Keratinocyte (primary cell): ENCODE measurements around the gene CYP19A1. TPM values are rescaled to one million over a fixed set of nuclear protein-coding genes. Genes with fewer than 3 reads are reported as not detected.

Experiments used
- DNase-seq: peaks from one replicate; pipeline ENCODE4 v3.0.0-alpha.2; 2011; ENCODE audit warnings: low read depth, missing footprints, low spot score
- FAIRE-seq: peaks from 2 replicates; lab custom pipeline; 2011; peaks lifted over from hg19 to GRCh38; lab: Jason Lieb, UNC
- H2AFZ ChIP-seq: 2 replicates; pipeline ENCODE4 v1.6.0; 2012; ENCODE audit warnings: low read length, control low read depth, inconsistent platforms; ENCODE audit not compliant: control insufficient read depth
- H3K27ac ChIP-seq: 2 replicates; pipeline ENCODE4 v1.5.1; 2011; ENCODE audit warnings: low read length; ENCODE audit not compliant: control insufficient read depth, insufficient read depth
- H3K27me3 ChIP-seq: 3 replicates; pipeline ENCODE4 v1.6.0; 2011; ENCODE audit warnings: low read length; ENCODE audit not compliant: control insufficient read depth, insufficient read depth; ENCODE audit errors: extremely low read depth
- H3K36me3 ChIP-seq, 2 experiments: 2 replicates in 1 of 2; 3 replicates in 1 of 2; pipeline ENCODE4 v1.5.1; 2011; ENCODE audit warnings: low read length in 2 of 2, mild to moderate bottlenecking in 1 of 2; ENCODE audit not compliant: control insufficient read depth in 2 of 2, insufficient read depth in 2 of 2; ENCODE audit errors: extremely low read depth in 1 of 2
- H3K4me1 ChIP-seq: 3 replicates; pipeline ENCODE4 v1.5.1; 2011; ENCODE audit warnings: low read length; ENCODE audit not compliant: control insufficient read depth, insufficient read depth; ENCODE audit errors: extremely low read depth
- H3K4me2 ChIP-seq: 3 replicates; pipeline ENCODE4 v1.6.0; 2011; ENCODE audit warnings: low read depth, low read length; ENCODE audit not compliant: control insufficient read depth, insufficient read depth; ENCODE audit errors: extremely low read depth
- H3K4me3 ChIP-seq, 3 experiments: fragments of 200-600 bp in 1 of 3; sonication (generic) in 1 of 3; 2 replicates in 2 of 3; 3 replicates in 1 of 3; pipeline ENCODE4 v1.5.1; 2011 to 2016; ENCODE audit warnings: low read length in 3 of 3, mild to moderate bottlenecking in 3 of 3, control low read depth in 2 of 3, inconsistent platforms in 1 of 3, low read depth in 1 of 3, mixed read lengths in 1 of 3, mixed run types in 1 of 3, moderate library complexity in 1 of 3; ENCODE audit not compliant: control insufficient read depth in 2 of 3, insufficient read depth in 2 of 3; ENCODE audit errors: extremely low read depth in 1 of 3
- H3K79me2 ChIP-seq: 2 replicates; pipeline ENCODE4 v1.6.0; 2012; ENCODE audit warnings: low read length; ENCODE audit not compliant: control insufficient read depth, insufficient read depth
- H3K9ac ChIP-seq: 3 replicates; pipeline ENCODE4 v1.6.0; 2011; ENCODE audit warnings: low read length; ENCODE audit not compliant: control insufficient read depth, insufficient read depth; ENCODE audit errors: extremely low read depth
- H3K9me1 ChIP-seq: 3 replicates; pipeline ENCODE4 v1.6.0; 2011; ENCODE audit warnings: low read length; ENCODE audit not compliant: control insufficient read depth, insufficient read depth; ENCODE audit errors: extremely low read depth
- H3K9me3 ChIP-seq: 2 replicates; pipeline ENCODE4 v1.5.1; 2012; ENCODE audit warnings: low read depth, low read length; ENCODE audit not compliant: control insufficient read depth
- H4K20me1 ChIP-seq: 3 replicates; pipeline ENCODE4 v1.6.0; 2011; ENCODE audit warnings: low read length; ENCODE audit not compliant: control insufficient read depth, insufficient read depth; ENCODE audit errors: extremely low read depth
- EZH2 ChIP-seq: IDR thresholded peaks from one replicate; pipeline ENCODE4 v1.6.1; 2012; ENCODE audit warnings: inconsistent platforms, mild to moderate bottlenecking, low read length, moderate library complexity
- dilution Hi-C: fragments of 300-500 bp; cut with MboI; formaldehyde crosslinking; loops from one replicate; pipeline ENCODE4 v1.7.0; 2020; ENCODE audit warnings: low sequenced_read_pairs; ENCODE audit not compliant: extremely low pct_ligation_motif_present
- polyA plus RNA-seq, 5 experiments: library from polyadenylated mRNA; depleted of rRNA in 3 of 5; stranded (reverse) in 3 of 5; stranded (forward) in 1 of 5; unstranded in 1 of 5; fragments of >200 nt; gene quantifications; 1 replicate in 1 of 5; 2 replicates in 3 of 5; 3 replicates in 1 of 5; pipeline versions ENCODE4 v1.2.1 to v1.2.3, GENCODE V29; 2011 to 2012; ENCODE audit warnings: missing spikeins in 2 of 5, low read depth in 1 of 5, low replicate concordance in 1 of 5
- TF ChIP-seq, protein P1 (sequence below), 3 experiments: IDR thresholded peaks in 1 of 3; conservative IDR thresholded peaks in 1 of 3; optimal IDR thresholded peaks in 1 of 3; 2 replicates in 2 of 3; 3 replicates in 1 of 3; pipeline versions ENCODE3 to v1.5.1; 2011; ENCODE audit warnings: low read length in 3 of 3, mild to moderate bottlenecking in 3 of 3, moderate library complexity in 2 of 3, control low read depth in 1 of 3, inconsistent platforms in 1 of 3; ENCODE audit not compliant: insufficient read depth in 2 of 3; ENCODE audit errors: extremely low read depth in 1 of 3

Gene CYP19A1
- polyA plus RNA-seq, 1 donor (not counting 4 experiments of a cell fraction or from before 2014, with no cell fraction given) = not detected

DNA sequence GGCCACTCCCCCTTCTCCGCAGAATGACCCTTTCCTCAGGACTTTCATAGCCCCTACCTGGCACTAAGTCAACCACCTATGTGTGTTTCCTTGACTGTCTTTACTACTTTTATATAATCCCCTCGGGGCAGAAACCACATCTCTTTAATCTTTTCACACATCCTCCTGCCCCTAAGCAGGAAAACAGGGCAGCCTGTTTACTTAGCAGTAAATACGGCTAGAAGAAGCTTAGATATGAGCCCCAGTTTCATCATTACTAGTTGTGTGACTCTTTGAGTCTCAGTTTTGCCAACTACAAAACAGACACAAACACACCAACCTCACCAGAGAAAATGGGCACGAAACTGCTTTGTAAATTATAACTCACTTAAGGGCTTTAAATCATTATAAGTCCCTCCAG lies 98.3 kb downstream of the CYP19A1 start:
- dilution Hi-C loops = no loop called here
- H2AFZ ChIP-seq = no peak overlapping the region
- no peak for TF ChIP-seq EZH2
- TF ChIP-seq, protein P1, sequence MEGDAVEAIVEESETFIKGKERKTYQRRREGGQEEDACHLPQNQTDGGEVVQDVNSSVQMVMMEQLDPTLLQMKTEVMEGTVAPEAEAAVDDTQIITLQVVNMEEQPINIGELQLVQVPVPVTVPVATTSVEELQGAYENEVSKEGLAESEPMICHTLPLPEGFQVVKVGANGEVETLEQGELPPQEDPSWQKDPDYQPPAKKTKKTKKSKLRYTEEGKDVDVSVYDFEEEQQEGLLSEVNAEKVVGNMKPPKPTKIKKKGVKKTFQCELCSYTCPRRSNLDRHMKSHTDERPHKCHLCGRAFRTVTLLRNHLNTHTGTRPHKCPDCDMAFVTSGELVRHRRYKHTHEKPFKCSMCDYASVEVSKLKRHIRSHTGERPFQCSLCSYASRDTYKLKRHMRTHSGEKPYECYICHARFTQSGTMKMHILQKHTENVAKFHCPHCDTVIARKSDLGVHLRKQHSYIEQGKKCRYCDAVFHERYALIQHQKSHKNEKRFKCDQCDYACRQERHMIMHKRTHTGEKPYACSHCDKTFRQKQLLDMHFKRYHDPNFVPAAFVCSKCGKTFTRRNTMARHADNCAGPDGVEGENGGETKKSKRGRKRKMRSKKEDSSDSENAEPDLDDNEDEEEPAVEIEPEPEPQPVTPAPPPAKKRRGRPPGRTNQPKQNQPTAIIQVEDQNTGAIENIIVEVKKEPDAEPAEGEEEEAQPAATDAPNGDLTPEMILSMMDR (optimal IDR thresholded peaks at IDR 0.05 in 1 of 3, IDR thresholded peaks at IDR 0.05 in 1 of 3, conservative IDR thresholded peaks at IDR 0.05 in 1 of 3; ENCODE audit: extremely low read depth in 1 of 3, insufficient read depth in 2 of 3, low read length in 3 of 3) = no peak
- no peaks in the 10 kb centered on the region for H3K9me3 ChIP-seq
- no peaks in the 10 kb centered on the region for H3K79me2 ChIP-seq
- no peaks in the 10 kb centered on the region for H3K9me1 ChIP-seq
- no peaks in the 10 kb centered on the region for H4K20me1 ChIP-seq
- H3K27ac ChIP-seq = no peak overlapping the region
- no peak overlapping the region for H3K4me2 ChIP-seq
- no peaks in the 10 kb centered on the region for H3K36me3 ChIP-seq
- H3K9ac ChIP-seq = no peak overlapping the region
- no peaks in the 10 kb centered on the region for H3K4me1 ChIP-seq
- no peak for DNase-seq
- FAIRE-seq = no peak
- H3K27me3 ChIP-seq = peaks cover 13% of the 10 kb centered on the region
- H3K4me3 ChIP-seq = no peak overlapping the region

DNA sequence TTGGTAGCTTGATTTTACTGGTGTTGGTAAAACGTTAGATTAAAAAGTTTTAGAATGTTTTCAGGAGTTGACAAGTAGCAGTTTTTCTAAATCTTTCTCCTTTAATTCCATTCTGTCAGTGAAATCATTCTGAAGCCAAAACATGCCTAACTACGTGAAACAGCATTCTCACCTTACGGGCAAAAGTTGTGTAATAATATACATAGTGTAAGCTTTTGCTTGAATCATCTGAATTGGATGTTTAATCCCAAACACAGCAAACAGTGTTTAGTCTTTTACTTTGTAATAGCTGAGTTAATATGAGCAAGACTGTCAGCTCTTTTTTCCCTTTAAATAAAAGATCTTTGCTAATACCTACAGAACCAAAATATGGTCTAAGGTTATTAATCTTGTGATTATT lies 100.6 kb downstream of the CYP19A1 start:
- FAIRE-seq = no peak
- dilution Hi-C loops = no loop called here
- H2AFZ ChIP-seq = no peak overlapping the region

More for the DNA sequence above, 100.6 kb downstream of the CYP19A1 start:
- Histone ChIP-seq H4K20me1 (no peaks in the 10 kb centered on the region), H3K27ac (no peak overlapping the region), H3K9me3 (no peaks in the 10 kb centered on the region), H3K36me3 (no peaks in the 10 kb centered on the region), H3K4me2 (no peak overlapping the region), H3K9ac (no peak overlapping the region), H3K4me3 (no peak overlapping the region), H3K27me3 (peaks cover 20% of the 10 kb centered on the region), H3K9me1 (no peaks in the 10 kb centered on the region), H3K79me2 (no peaks in the 10 kb centered on the region), H3K4me1 (no peaks in the 10 kb centered on the region)
- no peak for DNase-seq
- TF ChIP-seq, protein P1 (optimal IDR thresholded peaks at IDR 0.05 in 1 of 3, IDR thresholded peaks at IDR 0.05 in 1 of 3, conservative IDR thresholded peaks at IDR 0.05 in 1 of 3; ENCODE audit: extremely low read depth in 1 of 3, insufficient read depth in 2 of 3, low read length in 3 of 3) = no peak
- TF ChIP-seq EZH2 = no peak
